Lung (tissue), 12 donors: ENCODE results near the gene CHAF1A. TPM values are rescaled to one million over a fixed set of nuclear protein-coding genes. Genes with fewer than 3 reads are reported as not detected.

ENCODE experiments used
- ATAC-seq: fragments of 200-7000 bp; cut with Tn5 transposase; one replicate; pipeline ENCODE4 v1.9.1; 2020; ENCODE audit warnings: moderate number of reproducible peaks; ENCODE audit not compliant: insufficient read depth, low FRiP score
- DNase-seq, 3 donors: peaks; one replicate each; pipeline ENCODE4 v3.0.0-alpha.2; 2013 to 2017
- H3K27ac ChIP-seq, 2 donors: one replicate each; pipeline ENCODE4 v1.5.1; 2013; ENCODE audit warnings: mild to moderate bottlenecking in 2 of 2, moderate library complexity in 2 of 2, control low read depth in 1 of 2, inconsistent platforms in 1 of 2, low read depth in 1 of 2, low read length in 1 of 2
- H3K27me3 ChIP-seq, 3 donors: one replicate each; pipeline ENCODE4 v1.5.1; 2013; ENCODE audit warnings: low read length in 2 of 3; ENCODE audit not compliant: control insufficient read depth in 3 of 3, insufficient read depth in 3 of 3
- H3K36me3 ChIP-seq, 4 donors: one replicate each; pipeline ENCODE4 v1.5.1; 2013; ENCODE audit warnings: low read length in 4 of 4, mild to moderate bottlenecking in 1 of 4, moderate library complexity in 1 of 4; ENCODE audit not compliant: control insufficient read depth in 4 of 4, insufficient read depth in 4 of 4
- H3K4me1 ChIP-seq, 5 donors: one replicate each; pipeline ENCODE4 v1.5.1; 2013; ENCODE audit warnings: low read length in 5 of 5, mild to moderate bottlenecking in 2 of 5, moderate library complexity in 1 of 5; ENCODE audit not compliant: control insufficient read depth in 5 of 5, insufficient read depth in 5 of 5
- H3K4me3 ChIP-seq: one replicate; pipeline ENCODE4 v1.5.1; 2013; ENCODE audit warnings: mild to moderate bottlenecking, control low read depth, moderate library complexity
- H3K9ac ChIP-seq, 2 donors: one replicate each; pipeline ENCODE4 v1.5.1; 2013; ENCODE audit warnings: low read length in 2 of 2, control low read depth in 1 of 2; ENCODE audit not compliant: insufficient read depth in 1 of 2
- H3K9me3 ChIP-seq, 4 donors: one replicate each; pipeline ENCODE4 v1.5.1; 2013; ENCODE audit warnings: low read length in 3 of 4, mild to moderate bottlenecking in 1 of 4, moderate library complexity in 1 of 4; ENCODE audit not compliant: control insufficient read depth in 4 of 4, insufficient read depth in 3 of 4
- WGBS, 2 donors: extraction: QIAGEN DNeasy Blood & Tissue Kit; methylation state at CpG; one replicate each; pipeline ENCODE4 v1.1.7; 2013; 5-methylcytosine and 5-hydroxymethylcytosine counted together
- polyA plus RNA-seq, 2 donors: library from polyadenylated mRNA; stranded (reverse); fragments of 200-250 nt; gene quantifications; one replicate each; pipeline ENCODE4 v1.2.1, GENCODE V29; 2013
- total RNA-seq, 2 donors: library from RNA; depleted of rRNA in 1 of 2; stranded (reverse); fragments of >200 nt in 1 of 2; gene quantifications; one replicate each; pipeline ENCODE4 v1.2.1, GENCODE V29; 2014 to 2021
- TF ChIP-seq, protein P1 (sequence below): IDR thresholded peaks from 2 replicates; pipeline ENCODE4 v1.5.1; 2012; ENCODE audit warnings: mild to moderate bottlenecking; ENCODE audit errors: control extremely low read depth, extremely low read depth
- donor health status: control.
- donor health status: control.
- donor health status: Bipolar disorder and iron deficiency.
- donor health status: healthy.
- donor health status: DM: yes; HTN: yes; CAD: no.

Gene CHAF1A
- total and polyA plus RNA-seq, 4 donors: 6.8 to 16.7 (median 8.7) TPM

DNA sequence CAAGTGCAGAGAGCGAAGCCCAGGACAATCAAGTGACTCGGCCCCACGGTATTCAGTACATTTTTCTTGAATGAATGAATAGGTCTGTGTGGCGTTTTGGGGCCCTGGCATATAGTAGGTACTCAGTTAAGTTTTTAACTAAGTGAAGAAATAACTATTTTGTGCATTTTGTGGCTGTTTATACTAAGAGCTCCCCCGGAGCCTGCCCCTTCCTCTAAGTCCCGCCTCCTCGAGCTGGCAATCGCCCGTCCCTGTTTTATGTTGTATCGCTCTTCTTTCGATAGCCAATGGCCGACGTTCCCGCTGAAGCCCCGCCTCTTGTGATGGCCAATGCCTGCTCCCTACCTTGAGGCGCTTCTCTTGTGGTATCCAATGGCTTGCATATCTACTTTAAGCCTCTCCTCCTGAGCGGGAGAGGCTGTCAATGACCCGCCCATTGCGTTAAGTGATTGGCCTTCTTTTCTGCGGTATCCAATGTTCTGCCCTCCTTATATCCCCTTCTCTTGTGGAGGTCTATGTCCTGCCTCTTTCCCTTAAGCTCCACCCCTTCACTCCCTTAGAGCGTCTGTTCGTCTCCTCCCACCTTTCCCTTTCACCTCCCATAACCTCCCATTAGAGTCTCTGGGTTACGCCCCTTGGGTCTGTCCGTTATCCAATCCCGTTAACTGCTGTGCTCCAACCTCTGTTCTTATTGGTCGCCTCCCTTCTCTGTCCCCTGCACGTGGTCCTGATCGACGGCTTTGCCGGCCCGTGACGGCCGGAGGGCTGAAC, 69.1 kb downstream of the CHAF1A start:
- ATAC-seq: peak; percentile 94

DNA sequence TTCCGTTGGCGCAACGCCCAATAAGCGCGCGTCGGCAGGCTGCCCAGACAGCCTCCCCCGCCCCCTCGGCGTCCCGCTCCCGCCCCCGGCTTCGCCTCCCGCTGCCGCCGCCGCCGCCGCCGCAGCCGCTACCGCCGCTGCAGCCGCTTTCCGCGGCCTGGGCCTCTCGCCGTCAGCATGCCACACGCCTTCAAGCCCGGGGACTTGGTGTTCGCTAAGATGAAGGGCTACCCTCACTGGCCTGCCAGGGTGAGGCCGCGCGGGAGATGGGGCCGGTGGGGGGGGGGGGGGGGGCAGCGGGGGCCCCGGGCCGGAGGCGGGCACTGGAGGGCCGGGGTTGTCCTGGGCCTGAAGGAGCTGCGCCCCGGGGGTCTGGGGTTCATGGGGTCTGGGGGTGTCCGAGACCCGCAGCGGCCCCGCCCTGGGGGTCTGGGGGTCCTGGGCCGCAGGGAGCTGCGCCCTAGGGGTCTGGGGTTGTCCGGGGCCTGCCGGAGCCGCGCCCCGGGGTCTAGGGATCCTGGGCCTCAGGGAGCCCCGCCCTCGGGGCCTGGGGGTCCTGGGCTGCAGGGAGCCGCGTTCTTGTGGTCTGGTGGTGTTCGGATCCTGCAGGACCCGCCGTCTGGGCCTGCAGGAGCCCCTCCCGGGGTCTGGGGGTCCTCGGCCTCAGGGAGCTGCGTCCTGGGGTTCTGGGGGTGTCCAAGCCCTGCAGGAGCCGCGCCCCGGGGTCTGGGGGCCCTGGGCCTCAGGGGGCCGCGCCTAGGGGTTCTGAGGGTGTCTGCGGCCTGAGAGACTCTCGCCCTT, 69.9 kb downstream of the CHAF1A start, which contains the start of gene HDGFL2:
Gene HDGFL2, plus strand, starts transcription at position 124 of the 801 bp plus-strand sequence. Its CDS starts 54 bp downstream, at position 178.
- Histone ChIP-seq H3K27ac (peak within 1 kb of the TSS; percentile 74 to 91), H3K9ac (peak within 1 kb of the TSS; percentile 32 to 91), H3K4me3 (peak within 1 kb of the TSS; percentile 84), H3K4me1 (peaks cover 0 to 17% (median 8%) of the 10 kb centered on the region in 5 donors), H3K9me3 (no peaks in the 10 kb centered on the region), H3K27me3 (no peaks in the 10 kb centered on the region), H3K36me3 (peaks cover 0 to 10% (median 6%) of the 10 kb centered on the region in 4 donors)
- DNase-seq (no peak), ATAC-seq (no peak)
- 1% methylated on average over 45 to 71 of the region's 71 CpGs for WGBS, 2 donors
- TF ChIP-seq, protein P1, sequence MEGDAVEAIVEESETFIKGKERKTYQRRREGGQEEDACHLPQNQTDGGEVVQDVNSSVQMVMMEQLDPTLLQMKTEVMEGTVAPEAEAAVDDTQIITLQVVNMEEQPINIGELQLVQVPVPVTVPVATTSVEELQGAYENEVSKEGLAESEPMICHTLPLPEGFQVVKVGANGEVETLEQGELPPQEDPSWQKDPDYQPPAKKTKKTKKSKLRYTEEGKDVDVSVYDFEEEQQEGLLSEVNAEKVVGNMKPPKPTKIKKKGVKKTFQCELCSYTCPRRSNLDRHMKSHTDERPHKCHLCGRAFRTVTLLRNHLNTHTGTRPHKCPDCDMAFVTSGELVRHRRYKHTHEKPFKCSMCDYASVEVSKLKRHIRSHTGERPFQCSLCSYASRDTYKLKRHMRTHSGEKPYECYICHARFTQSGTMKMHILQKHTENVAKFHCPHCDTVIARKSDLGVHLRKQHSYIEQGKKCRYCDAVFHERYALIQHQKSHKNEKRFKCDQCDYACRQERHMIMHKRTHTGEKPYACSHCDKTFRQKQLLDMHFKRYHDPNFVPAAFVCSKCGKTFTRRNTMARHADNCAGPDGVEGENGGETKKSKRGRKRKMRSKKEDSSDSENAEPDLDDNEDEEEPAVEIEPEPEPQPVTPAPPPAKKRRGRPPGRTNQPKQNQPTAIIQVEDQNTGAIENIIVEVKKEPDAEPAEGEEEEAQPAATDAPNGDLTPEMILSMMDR: no peak

More for the DNA sequence above, 69.1 kb downstream of the CHAF1A start:
- 0 to 1% methylated on average over 33 of the region's 33 CpGs for WGBS, 2 donors
- Histone ChIP-seq H3K36me3 (peaks cover 0 to 6% (median 4%) of the 10 kb centered on the region in 4 donors), H3K4me1 (peaks cover 0 to 17% (median 8%) of the 10 kb centered on the region in 5 donors), H3K9ac (peak overlapping the region; percentile 32 to 91), H3K27me3 (no peaks in the 10 kb centered on the region), H3K27ac (peak overlapping the region; percentile 74 to 91), H3K9me3 (no peaks in the 10 kb centered on the region), H3K4me3 (peak overlapping the region; percentile 21)
- TF ChIP-seq, protein P1: no peak
- peak; percentile 99 to 100 (median 100) for DNase-seq

DNA sequence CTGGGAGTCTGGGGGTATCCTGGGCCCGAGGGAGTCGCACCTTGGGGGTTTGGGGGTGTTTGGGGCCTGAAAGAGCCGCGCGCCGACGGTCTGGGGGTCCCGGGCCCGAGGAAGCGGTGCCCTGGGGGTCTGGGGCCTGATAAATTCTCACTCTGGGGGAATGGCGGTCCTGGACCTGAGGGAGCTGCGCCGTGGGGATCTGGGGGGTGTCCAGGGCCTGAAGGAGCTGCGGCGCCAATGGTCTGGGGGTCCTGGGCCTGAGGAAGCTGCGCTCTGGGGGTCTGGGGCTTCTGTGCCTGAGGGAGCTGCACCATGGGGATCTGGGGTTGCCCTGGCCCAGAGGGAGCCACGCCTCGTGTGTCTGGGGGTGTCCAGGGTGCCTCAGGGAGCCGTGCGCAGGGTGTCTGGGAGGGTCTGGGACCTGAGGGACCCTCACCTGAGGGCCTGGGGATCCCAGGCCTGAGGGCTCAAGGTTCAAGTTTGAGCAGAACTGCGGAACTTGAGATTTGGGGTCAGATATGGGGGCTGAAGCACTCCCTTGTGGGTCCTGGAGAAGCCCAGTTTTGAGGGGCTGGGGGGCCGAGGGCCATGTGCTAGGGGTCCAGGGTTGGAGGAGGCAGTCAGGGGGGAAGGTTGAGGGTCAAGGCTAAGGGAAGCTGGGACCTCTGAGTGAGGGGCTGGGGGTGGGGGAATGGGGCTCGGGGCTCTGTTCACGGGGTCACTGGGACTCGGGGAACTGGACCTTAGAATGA, 70.7 kb downstream of the CHAF1A start:
- Histone ChIP-seq H3K4me1 (peaks cover 0 to 17% (median 8%) of the 10 kb centered on the region in 5 donors), H3K9me3 (no peaks in the 10 kb centered on the region), H3K36me3 (peaks cover 0 to 10% (median 6%) of the 10 kb centered on the region in 4 donors), H3K9ac (peak overlapping the region in 1 of 2 donors; percentile 25), H3K27me3 (no peaks in the 10 kb centered on the region), H3K4me3 (peak overlapping the region; percentile 84), H3K27ac (no peak overlapping the region)
- ATAC-seq: no peak
- 22 to 31% methylated on average over 25 of the region's 25 CpGs for WGBS, 2 donors
- no peak for DNase-seq
- TF ChIP-seq, protein P1: no peak
